ENCODE results near the gene DENND1B. TPM values are rescaled to one million over a fixed set of nuclear protein-coding genes. Genes with fewer than 3 reads are reported as not detected.

Gene DENND1B
- total RNA-seq, 1 experiment from 2014 or later: 14.1 TPM

DNA sequence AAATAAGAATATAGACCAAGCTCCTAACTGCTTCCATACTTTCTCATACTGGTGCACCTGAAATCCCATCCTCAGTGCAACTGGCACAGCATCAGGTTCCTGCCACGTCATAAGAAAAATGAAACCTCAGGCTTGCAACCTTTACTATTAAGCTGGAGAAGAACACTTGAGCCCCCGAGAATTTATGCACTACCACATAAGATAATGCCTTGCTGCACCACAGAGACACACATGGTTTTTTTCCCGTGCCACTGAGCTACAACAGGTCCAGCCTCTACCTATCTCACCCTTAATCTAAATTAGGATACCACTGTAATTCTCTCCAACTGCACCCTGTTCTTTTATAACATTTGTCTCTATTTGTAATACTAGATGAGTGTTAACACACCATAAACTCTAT lies 174.5 kb downstream of the DENND1B start:
- Histone ChIP-seq H3K9me2 (ENCODE audit: insufficient read depth) (no peaks in the 10 kb centered on the region), H3K4me1 (replicated peaks; ENCODE audit: insufficient read depth) (no peaks in the 10 kb centered on the region), H3K4me2 (no peak overlapping the region), H3K4me3 (no peak overlapping the region), H3K27ac (no peak overlapping the region), H3K79me2 (ENCODE audit: low read depth) (no peaks in the 10 kb centered on the region), H3K9me3 (ENCODE audit: insufficient read depth, low read depth) (no peaks in the 10 kb centered on the region), H3K27me3 (ENCODE audit: insufficient read depth, low read depth) (no peaks in the 10 kb centered on the region), H4K20me1 (ENCODE audit: insufficient read depth) (no peaks in the 10 kb centered on the region), H3K36me3 (ENCODE audit: low read depth) (no peaks in the 10 kb centered on the region), H2AFZ (no peak overlapping the region), H3F3A (ENCODE audit: insufficient read depth, low read depth) (no peaks in the 10 kb centered on the region)
- DNase-seq: no peak
- no peak for TF ChIP-seq EZH2 (IDR thresholded peaks at IDR 0.05; ENCODE audit: low read depth)
- TF ChIP-seq, protein P1, sequence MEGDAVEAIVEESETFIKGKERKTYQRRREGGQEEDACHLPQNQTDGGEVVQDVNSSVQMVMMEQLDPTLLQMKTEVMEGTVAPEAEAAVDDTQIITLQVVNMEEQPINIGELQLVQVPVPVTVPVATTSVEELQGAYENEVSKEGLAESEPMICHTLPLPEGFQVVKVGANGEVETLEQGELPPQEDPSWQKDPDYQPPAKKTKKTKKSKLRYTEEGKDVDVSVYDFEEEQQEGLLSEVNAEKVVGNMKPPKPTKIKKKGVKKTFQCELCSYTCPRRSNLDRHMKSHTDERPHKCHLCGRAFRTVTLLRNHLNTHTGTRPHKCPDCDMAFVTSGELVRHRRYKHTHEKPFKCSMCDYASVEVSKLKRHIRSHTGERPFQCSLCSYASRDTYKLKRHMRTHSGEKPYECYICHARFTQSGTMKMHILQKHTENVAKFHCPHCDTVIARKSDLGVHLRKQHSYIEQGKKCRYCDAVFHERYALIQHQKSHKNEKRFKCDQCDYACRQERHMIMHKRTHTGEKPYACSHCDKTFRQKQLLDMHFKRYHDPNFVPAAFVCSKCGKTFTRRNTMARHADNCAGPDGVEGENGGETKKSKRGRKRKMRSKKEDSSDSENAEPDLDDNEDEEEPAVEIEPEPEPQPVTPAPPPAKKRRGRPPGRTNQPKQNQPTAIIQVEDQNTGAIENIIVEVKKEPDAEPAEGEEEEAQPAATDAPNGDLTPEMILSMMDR (conservative IDR thresholded peaks at IDR 0.05): no peak
- no TSS peak for BruUV-seq (replicated peaks)
- ChIA-PET POLR2A (ENCODE audit: unreplicated experiment) (no interaction called here), CTCF (no interaction called here)
- intact Hi-C loops (cut with micrococcal nuclease; ENCODE audit: unreplicated experiment): no loop called here

DNA sequence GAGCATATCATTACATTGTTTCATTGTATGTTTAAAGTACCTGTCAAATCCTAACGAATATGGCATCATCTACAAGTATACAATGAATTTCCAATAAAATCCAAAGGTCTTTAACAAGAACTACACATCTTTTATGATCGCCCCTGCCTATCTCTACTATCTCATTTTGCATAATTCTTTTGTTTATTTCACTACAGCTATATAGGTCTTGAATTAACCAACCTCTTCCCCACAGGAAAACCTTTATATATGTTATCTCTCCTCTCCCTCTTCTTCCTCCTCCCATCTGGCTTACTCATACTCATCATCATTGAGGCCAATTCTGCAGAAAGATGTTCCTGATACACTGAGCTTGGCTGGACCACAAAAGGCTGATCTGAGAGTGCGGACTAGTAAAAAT lies 175.5 kb downstream of the DENND1B start:
- intact Hi-C loops (cut with micrococcal nuclease; ENCODE audit: unreplicated experiment): no loop called here
- CTCF ChIA-PET: no interaction called here

DNA sequence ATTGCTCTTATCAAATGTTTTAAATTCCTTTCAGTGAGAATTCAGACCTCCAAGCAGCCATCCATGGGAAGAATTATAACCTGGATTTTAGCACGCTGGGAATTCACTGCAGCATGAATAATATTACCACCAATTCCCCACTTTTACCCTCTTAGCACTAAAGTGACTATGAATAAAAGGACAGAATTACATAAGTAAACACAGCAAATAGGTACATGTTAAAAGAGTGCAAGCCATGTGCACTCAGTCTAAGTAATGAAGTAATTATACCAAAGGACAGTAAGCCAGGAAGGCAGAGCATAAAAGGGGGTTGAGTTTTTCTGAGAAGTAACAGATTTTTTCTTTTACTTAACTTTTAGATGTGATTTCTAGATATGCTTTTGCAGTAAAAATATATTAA lies 176.3 kb downstream of the DENND1B start:
- H3K27ac ChIP-seq: no peak overlapping the region
- ChIA-PET CTCF (no interaction called here), POLR2A (ENCODE audit: unreplicated experiment) (no interaction called here)
- no TSS peak for BruUV-seq (replicated peaks)
- H3K4me1 ChIP-seq (replicated peaks; ENCODE audit: insufficient read depth): no peaks in the 10 kb centered on the region
- H3K36me3 ChIP-seq (ENCODE audit: low read depth): no peaks in the 10 kb centered on the region
- H3K79me2 ChIP-seq (ENCODE audit: low read depth): no peaks in the 10 kb centered on the region
- H3K4me3 ChIP-seq: no peak overlapping the region
- no peak overlapping the region for H2AFZ ChIP-seq
- intact Hi-C loops (cut with micrococcal nuclease; ENCODE audit: unreplicated experiment): no loop called here
- H3F3A ChIP-seq (ENCODE audit: insufficient read depth, low read depth): no peaks in the 10 kb centered on the region
- H3K4me2 ChIP-seq: no peak overlapping the region
- no peak for TF ChIP-seq EZH2 (IDR thresholded peaks at IDR 0.05; ENCODE audit: low read depth)
- TF ChIP-seq, protein P1 (conservative IDR thresholded peaks at IDR 0.05): no peak
- DNase-seq: no peak
- H3K9me3 ChIP-seq (ENCODE audit: insufficient read depth, low read depth): no peaks in the 10 kb centered on the region
- no peaks in the 10 kb centered on the region for H4K20me1 ChIP-seq (ENCODE audit: insufficient read depth)
- H3K27me3 ChIP-seq (ENCODE audit: insufficient read depth, low read depth): no peaks in the 10 kb centered on the region
- H3K9me2 ChIP-seq (ENCODE audit: insufficient read depth): no peaks in the 10 kb centered on the region

More for the DNA sequence above, 175.5 kb downstream of the DENND1B start:
- H3K9me2 ChIP-seq (ENCODE audit: insufficient read depth): no peaks in the 10 kb centered on the region
- no peak overlapping the region for H2AFZ ChIP-seq
- H4K20me1 ChIP-seq (ENCODE audit: insufficient read depth): no peaks in the 10 kb centered on the region
- H3K27me3 ChIP-seq (ENCODE audit: insufficient read depth, low read depth): no peaks in the 10 kb centered on the region
- no TSS peak for BruUV-seq (replicated peaks)
- H3K27ac ChIP-seq: no peak overlapping the region
- DNase-seq: no peak
- no peaks in the 10 kb centered on the region for H3K79me2 ChIP-seq (ENCODE audit: low read depth)
- no peak for TF ChIP-seq EZH2 (IDR thresholded peaks at IDR 0.05; ENCODE audit: low read depth)
- TF ChIP-seq, protein P1 (conservative IDR thresholded peaks at IDR 0.05): no peak
- H3K36me3 ChIP-seq (ENCODE audit: low read depth): no peaks in the 10 kb centered on the region
- H3F3A ChIP-seq (ENCODE audit: insufficient read depth, low read depth): no peaks in the 10 kb centered on the region
- no peaks in the 10 kb centered on the region for H3K4me1 ChIP-seq (replicated peaks; ENCODE audit: insufficient read depth)
- POLR2A ChIA-PET (ENCODE audit: unreplicated experiment): no interaction called here
- no peaks in the 10 kb centered on the region for H3K9me3 ChIP-seq (ENCODE audit: insufficient read depth, low read depth)
- H3K4me2 ChIP-seq: no peak overlapping the region
- H3K4me3 ChIP-seq: no peak overlapping the region
